GM23338 (cell line): ENCODE measurements around the gene GPX7. TPM values are rescaled to one million over a fixed set of nuclear protein-coding genes. Genes with fewer than 3 reads are reported as not detected.

Experiments used
- ATAC-seq: fragments of 200-7000 bp; cut with Tn5 transposase; 3 replicates; pipeline ENCODE4 v1.9.1; 2020
- DNase-seq: peaks from one replicate; pipeline ENCODE4 v3.0.0-alpha.2; 2015; ENCODE audit warnings: low spot score
- H2AFZ ChIP-seq: fragments of 200-600 bp; sonication (generic); 2 replicates; pipeline ENCODE4 v1.8.0; 2016; ENCODE audit warnings: antibody characterized with exemption, mild to moderate bottlenecking, moderate library complexity
- H3F3A ChIP-seq: fragments of 200-600 bp; sonication (generic); replicated peaks from 2 replicates; pipeline ENCODE4 v1.8.0; 2017; ENCODE audit warnings: antibody characterized with exemption, mixed run types, low read depth
- H3K27ac ChIP-seq: fragments of 200-600 bp; sonication (generic); 2 replicates; pipeline ENCODE4 v1.6.1; 2016; ENCODE audit warnings: low read depth
- H3K27me3 ChIP-seq: fragments of 200-600 bp; sonication (generic); 2 replicates; pipeline ENCODE4 v1.8.0; 2016; ENCODE audit warnings: mild to moderate bottlenecking, mixed run types, moderate library complexity; ENCODE audit not compliant: insufficient read depth
- H3K36me3 ChIP-seq: fragments of 200-600 bp; sonication (generic); 2 replicates; pipeline ENCODE4 v1.8.0; 2016; ENCODE audit warnings: mild to moderate bottlenecking; ENCODE audit not compliant: insufficient read depth
- H3K4me1 ChIP-seq: fragments of 200-600 bp; sonication (generic); 2 replicates; pipeline ENCODE4 v1.8.0; 2016; ENCODE audit warnings: mild to moderate bottlenecking, moderate library complexity; ENCODE audit not compliant: insufficient read depth
- H3K4me2 ChIP-seq: fragments of 200-600 bp; sonication (generic); 2 replicates; pipeline ENCODE4 v1.7.1; 2017; ENCODE audit warnings: mixed run types
- H3K4me3 ChIP-seq: fragments of 200-600 bp; sonication (generic); 2 replicates; pipeline ENCODE4 v1.6.1; 2016; ENCODE audit warnings: mixed run types
- H3K79me2 ChIP-seq: fragments of 200-600 bp; sonication (generic); replicated peaks from 2 replicates; pipeline ENCODE4 v1.8.0; 2017; ENCODE audit warnings: mild to moderate bottlenecking; ENCODE audit not compliant: insufficient read depth
- H3K9me2 ChIP-seq: fragments of 200-600 bp; sonication (generic); 2 replicates; pipeline ENCODE4 v1.8.0; 2017; ENCODE audit not compliant: insufficient read depth
- H4K20me1 ChIP-seq: fragments of 200-600 bp; sonication (generic); replicated peaks from 2 replicates; pipeline ENCODE4 v1.8.0; 2017; ENCODE audit warnings: mild to moderate bottlenecking; ENCODE audit not compliant: insufficient read depth
- H3K27ac Mint-ChIP-seq: 2 replicates; pipeline ENCODE4 v1.8.0; 2020; ENCODE audit warnings: inconsistent platforms, mild to moderate bottlenecking, moderate library complexity, mixed read lengths
- H3K27me3 Mint-ChIP-seq: 3 replicates; pipeline ENCODE4 v1.8.0; 2022; ENCODE audit warnings: low read depth, mild to moderate bottlenecking, moderate library complexity, mixed read lengths, inconsistent platforms; ENCODE audit not compliant: insufficient read depth, poor library complexity
- H3K36me3 Mint-ChIP-seq: 3 replicates; pipeline ENCODE4 v1.8.0; 2021; ENCODE audit warnings: low read depth, mild to moderate bottlenecking, inconsistent platforms, moderate library complexity, mixed read lengths
- H3K4me1 Mint-ChIP-seq: 3 replicates; pipeline ENCODE4 v1.8.0; 2020; ENCODE audit warnings: mild to moderate bottlenecking, inconsistent platforms, mixed read lengths
- H3K4me3 Mint-ChIP-seq: 3 replicates; pipeline ENCODE4 v1.8.0; 2021; ENCODE audit warnings: moderate library complexity, mild to moderate bottlenecking, inconsistent platforms, mixed read lengths
- H3K9me3 Mint-ChIP-seq: 3 replicates; pipeline ENCODE4 v1.8.0; 2020; ENCODE audit warnings: moderate library complexity, mild to moderate bottlenecking, inconsistent platforms, mixed read lengths
- CREB1 ChIP-seq: fragments of 250-450 bp; sonication (Bioruptor Pico); IDR thresholded peaks from 2 replicates; pipeline ENCODE4 v1.5.0; 2020; ENCODE audit warnings: low read depth, mild to moderate bottlenecking, moderate library complexity
- EZH2 ChIP-seq: fragments of 200-600 bp; sonication (generic); IDR thresholded peaks from one replicate; pipeline ENCODE4 v1.8.0; 2017; ENCODE audit warnings: antibody characterized with exemption, mild to moderate bottlenecking, low read depth; ENCODE audit not compliant: unreplicated experiment
- EZH2phosphoT487 ChIP-seq: fragments of 200-600 bp; sonication (generic); IDR thresholded peaks from one replicate; pipeline ENCODE4 v1.8.1; 2018; ENCODE audit warnings: antibody characterized with exemption; ENCODE audit not compliant: unreplicated experiment
- JUNB ChIP-seq: IDR thresholded peaks from one replicate; pipeline ENCODE4 v1.6.1; 2016; ENCODE audit warnings: antibody characterized with exemption; ENCODE audit not compliant: unreplicated experiment
- NANOG ChIP-seq: IDR thresholded peaks from 2 replicates; pipeline ENCODE4 v1.6.1; 2016; ENCODE audit warnings: antibody characterized with exemption, borderline replicate concordance
- POLR2AphosphoS5 ChIP-seq: IDR thresholded peaks from 2 replicates; pipeline ENCODE4 v1.6.1; 2016; ENCODE audit warnings: antibody characterized with exemption, low read depth
- STAT1 ChIP-seq: IDR thresholded peaks from one replicate; pipeline ENCODE4 v1.6.1; 2016; ENCODE audit warnings: antibody characterized with exemption; ENCODE audit not compliant: unreplicated experiment
- ZNF114 ChIP-seq: fragments of 250-450 bp; sonication (Bioruptor Pico); IDR thresholded peaks from 2 replicates; pipeline ENCODE4 v1.5.0; 2020; ENCODE audit warnings: mild to moderate bottlenecking, moderate library complexity
- ZNF331 ChIP-seq: fragments of 250-450 bp; sonication (Bioruptor Pico); IDR thresholded peaks from 2 replicates; pipeline ENCODE4 v1.5.0; 2020; ENCODE audit warnings: low read depth, mild to moderate bottlenecking, moderate library complexity
- polyA plus RNA-seq: library from polyadenylated mRNA; unstranded; fragments of >200 nt; fragmentation: Nextera tagmentation; extraction: Ambion mirVana; gene quantifications from 2 replicates; pipeline ENCODE4 v1.2.1, GENCODE V29; 2016
- total RNA-seq: library from RNA; depleted of rRNA; stranded (reverse); fragments of >200 nt; shearing (Covaris generic); gene quantifications from 2 replicates; pipeline ENCODE4 v1.2.3, GENCODE V29; 2014
- TF ChIP-seq, protein P1 (sequence below): IDR thresholded peaks from 2 replicates; pipeline ENCODE4 v1.6.1; 2016; ENCODE audit warnings: antibody characterized with exemption
- TF ChIP-seq, protein P2 (sequence below): IDR thresholded peaks from one replicate; pipeline ENCODE4 v1.6.1; 2018; ENCODE audit warnings: antibody characterized with exemption; ENCODE audit not compliant: unreplicated experiment
- TF ChIP-seq, protein P3 (sequence below), 2 experiments: fragments of 200-600 bp in 1 of 2; sonication (generic) in 1 of 2; conservative IDR thresholded peaks; 2 replicates each; pipeline versions ENCODE4 v1.5.1 to v1.6.1; 2016 to 2017; ENCODE audit warnings: antibody characterized with exemption in 2 of 2, low read depth in 2 of 2, mild to moderate bottlenecking in 2 of 2, moderate library complexity in 1 of 2
- TF ChIP-seq, protein P4 (sequence below): fragments of 250-450 bp; sonication (Bioruptor Pico); IDR thresholded peaks from 2 replicates; pipeline ENCODE4 v1.5.0; 2020; ENCODE audit warnings: mild to moderate bottlenecking, moderate library complexity

GPX7 gene
- total and polyA plus RNA-seq, 2 experiments from 2014 or later = 12.8 to 20.9 TPM

DNA sequence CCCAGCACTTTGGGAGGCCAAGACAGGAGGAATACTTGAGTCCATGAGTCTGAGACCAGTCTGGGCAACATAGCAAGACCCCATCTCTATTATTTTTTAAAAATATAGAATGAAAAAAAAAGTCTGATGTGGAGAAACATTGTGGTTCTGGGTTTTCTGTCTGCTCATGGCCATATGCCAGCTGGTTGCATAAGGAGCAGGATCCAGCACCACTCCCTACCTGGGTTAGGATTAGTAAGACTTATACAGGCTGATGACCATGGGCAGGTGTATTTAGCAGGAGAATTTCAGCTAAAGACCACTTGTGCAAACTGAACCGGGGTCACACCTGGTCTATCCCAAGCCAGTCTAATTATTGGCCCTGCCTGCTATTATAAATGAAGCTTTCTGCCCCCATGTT is 16.7 kb upstream of the GPX7 start:
- H3K4me3 Mint-ChIP-seq = no peak overlapping the region
- Histone ChIP-seq H3K27ac (no peak overlapping the region), H3K4me3 (no peak overlapping the region), H3K36me3 (no peaks in the 10 kb centered on the region), H3K4me1 (peaks cover 7% of the 10 kb centered on the region; the same call in 1 of the 2 replicates), H3F3A (no peaks in the 10 kb centered on the region), H3K9me2 (no peaks in the 10 kb centered on the region; the same call in 1 of the 2 replicates), H4K20me1 (no peaks in the 10 kb centered on the region), H3K79me2 (no peaks in the 10 kb centered on the region), H2AFZ (no peak overlapping the region), H3K27me3 (no peaks in the 10 kb centered on the region), H3K4me2 (no peak overlapping the region)
- H3K4me1 Mint-ChIP-seq = peaks cover 15% of the 10 kb centered on the region
- no peaks in the 10 kb centered on the region for H3K9me3 Mint-ChIP-seq
- TF ChIP-seq, protein P1, sequence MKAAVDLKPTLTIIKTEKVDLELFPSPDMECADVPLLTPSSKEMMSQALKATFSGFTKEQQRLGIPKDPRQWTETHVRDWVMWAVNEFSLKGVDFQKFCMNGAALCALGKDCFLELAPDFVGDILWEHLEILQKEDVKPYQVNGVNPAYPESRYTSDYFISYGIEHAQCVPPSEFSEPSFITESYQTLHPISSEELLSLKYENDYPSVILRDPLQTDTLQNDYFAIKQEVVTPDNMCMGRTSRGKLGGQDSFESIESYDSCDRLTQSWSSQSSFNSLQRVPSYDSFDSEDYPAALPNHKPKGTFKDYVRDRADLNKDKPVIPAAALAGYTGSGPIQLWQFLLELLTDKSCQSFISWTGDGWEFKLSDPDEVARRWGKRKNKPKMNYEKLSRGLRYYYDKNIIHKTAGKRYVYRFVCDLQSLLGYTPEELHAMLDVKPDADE = no peak
- TF ChIP-seq JUNB (no peak), STAT1 (no peak), POLR2AphosphoS5 (no peak), ZNF114 (no peak), NANOG (no peak), CREB1 (no peak), EZH2phosphoT487 (no peak), ZNF331 (CRISPR knock-in tag) (no peak), EZH2 (no peak)
- TF ChIP-seq, protein P2, sequence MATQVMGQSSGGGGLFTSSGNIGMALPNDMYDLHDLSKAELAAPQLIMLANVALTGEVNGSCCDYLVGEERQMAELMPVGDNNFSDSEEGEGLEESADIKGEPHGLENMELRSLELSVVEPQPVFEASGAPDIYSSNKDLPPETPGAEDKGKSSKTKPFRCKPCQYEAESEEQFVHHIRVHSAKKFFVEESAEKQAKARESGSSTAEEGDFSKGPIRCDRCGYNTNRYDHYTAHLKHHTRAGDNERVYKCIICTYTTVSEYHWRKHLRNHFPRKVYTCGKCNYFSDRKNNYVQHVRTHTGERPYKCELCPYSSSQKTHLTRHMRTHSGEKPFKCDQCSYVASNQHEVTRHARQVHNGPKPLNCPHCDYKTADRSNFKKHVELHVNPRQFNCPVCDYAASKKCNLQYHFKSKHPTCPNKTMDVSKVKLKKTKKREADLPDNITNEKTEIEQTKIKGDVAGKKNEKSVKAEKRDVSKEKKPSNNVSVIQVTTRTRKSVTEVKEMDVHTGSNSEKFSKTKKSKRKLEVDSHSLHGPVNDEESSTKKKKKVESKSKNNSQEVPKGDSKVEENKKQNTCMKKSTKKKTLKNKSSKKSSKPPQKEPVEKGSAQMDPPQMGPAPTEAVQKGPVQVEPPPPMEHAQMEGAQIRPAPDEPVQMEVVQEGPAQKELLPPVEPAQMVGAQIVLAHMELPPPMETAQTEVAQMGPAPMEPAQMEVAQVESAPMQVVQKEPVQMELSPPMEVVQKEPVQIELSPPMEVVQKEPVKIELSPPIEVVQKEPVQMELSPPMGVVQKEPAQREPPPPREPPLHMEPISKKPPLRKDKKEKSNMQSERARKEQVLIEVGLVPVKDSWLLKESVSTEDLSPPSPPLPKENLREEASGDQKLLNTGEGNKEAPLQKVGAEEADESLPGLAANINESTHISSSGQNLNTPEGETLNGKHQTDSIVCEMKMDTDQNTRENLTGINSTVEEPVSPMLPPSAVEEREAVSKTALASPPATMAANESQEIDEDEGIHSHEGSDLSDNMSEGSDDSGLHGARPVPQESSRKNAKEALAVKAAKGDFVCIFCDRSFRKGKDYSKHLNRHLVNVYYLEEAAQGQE = no peak
- TF ChIP-seq, protein P3, sequence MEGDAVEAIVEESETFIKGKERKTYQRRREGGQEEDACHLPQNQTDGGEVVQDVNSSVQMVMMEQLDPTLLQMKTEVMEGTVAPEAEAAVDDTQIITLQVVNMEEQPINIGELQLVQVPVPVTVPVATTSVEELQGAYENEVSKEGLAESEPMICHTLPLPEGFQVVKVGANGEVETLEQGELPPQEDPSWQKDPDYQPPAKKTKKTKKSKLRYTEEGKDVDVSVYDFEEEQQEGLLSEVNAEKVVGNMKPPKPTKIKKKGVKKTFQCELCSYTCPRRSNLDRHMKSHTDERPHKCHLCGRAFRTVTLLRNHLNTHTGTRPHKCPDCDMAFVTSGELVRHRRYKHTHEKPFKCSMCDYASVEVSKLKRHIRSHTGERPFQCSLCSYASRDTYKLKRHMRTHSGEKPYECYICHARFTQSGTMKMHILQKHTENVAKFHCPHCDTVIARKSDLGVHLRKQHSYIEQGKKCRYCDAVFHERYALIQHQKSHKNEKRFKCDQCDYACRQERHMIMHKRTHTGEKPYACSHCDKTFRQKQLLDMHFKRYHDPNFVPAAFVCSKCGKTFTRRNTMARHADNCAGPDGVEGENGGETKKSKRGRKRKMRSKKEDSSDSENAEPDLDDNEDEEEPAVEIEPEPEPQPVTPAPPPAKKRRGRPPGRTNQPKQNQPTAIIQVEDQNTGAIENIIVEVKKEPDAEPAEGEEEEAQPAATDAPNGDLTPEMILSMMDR (conservative IDR thresholded peaks at IDR 0.05; ENCODE audit: low read depth in 2 of 2) = no peak
- TF ChIP-seq, protein P4, sequence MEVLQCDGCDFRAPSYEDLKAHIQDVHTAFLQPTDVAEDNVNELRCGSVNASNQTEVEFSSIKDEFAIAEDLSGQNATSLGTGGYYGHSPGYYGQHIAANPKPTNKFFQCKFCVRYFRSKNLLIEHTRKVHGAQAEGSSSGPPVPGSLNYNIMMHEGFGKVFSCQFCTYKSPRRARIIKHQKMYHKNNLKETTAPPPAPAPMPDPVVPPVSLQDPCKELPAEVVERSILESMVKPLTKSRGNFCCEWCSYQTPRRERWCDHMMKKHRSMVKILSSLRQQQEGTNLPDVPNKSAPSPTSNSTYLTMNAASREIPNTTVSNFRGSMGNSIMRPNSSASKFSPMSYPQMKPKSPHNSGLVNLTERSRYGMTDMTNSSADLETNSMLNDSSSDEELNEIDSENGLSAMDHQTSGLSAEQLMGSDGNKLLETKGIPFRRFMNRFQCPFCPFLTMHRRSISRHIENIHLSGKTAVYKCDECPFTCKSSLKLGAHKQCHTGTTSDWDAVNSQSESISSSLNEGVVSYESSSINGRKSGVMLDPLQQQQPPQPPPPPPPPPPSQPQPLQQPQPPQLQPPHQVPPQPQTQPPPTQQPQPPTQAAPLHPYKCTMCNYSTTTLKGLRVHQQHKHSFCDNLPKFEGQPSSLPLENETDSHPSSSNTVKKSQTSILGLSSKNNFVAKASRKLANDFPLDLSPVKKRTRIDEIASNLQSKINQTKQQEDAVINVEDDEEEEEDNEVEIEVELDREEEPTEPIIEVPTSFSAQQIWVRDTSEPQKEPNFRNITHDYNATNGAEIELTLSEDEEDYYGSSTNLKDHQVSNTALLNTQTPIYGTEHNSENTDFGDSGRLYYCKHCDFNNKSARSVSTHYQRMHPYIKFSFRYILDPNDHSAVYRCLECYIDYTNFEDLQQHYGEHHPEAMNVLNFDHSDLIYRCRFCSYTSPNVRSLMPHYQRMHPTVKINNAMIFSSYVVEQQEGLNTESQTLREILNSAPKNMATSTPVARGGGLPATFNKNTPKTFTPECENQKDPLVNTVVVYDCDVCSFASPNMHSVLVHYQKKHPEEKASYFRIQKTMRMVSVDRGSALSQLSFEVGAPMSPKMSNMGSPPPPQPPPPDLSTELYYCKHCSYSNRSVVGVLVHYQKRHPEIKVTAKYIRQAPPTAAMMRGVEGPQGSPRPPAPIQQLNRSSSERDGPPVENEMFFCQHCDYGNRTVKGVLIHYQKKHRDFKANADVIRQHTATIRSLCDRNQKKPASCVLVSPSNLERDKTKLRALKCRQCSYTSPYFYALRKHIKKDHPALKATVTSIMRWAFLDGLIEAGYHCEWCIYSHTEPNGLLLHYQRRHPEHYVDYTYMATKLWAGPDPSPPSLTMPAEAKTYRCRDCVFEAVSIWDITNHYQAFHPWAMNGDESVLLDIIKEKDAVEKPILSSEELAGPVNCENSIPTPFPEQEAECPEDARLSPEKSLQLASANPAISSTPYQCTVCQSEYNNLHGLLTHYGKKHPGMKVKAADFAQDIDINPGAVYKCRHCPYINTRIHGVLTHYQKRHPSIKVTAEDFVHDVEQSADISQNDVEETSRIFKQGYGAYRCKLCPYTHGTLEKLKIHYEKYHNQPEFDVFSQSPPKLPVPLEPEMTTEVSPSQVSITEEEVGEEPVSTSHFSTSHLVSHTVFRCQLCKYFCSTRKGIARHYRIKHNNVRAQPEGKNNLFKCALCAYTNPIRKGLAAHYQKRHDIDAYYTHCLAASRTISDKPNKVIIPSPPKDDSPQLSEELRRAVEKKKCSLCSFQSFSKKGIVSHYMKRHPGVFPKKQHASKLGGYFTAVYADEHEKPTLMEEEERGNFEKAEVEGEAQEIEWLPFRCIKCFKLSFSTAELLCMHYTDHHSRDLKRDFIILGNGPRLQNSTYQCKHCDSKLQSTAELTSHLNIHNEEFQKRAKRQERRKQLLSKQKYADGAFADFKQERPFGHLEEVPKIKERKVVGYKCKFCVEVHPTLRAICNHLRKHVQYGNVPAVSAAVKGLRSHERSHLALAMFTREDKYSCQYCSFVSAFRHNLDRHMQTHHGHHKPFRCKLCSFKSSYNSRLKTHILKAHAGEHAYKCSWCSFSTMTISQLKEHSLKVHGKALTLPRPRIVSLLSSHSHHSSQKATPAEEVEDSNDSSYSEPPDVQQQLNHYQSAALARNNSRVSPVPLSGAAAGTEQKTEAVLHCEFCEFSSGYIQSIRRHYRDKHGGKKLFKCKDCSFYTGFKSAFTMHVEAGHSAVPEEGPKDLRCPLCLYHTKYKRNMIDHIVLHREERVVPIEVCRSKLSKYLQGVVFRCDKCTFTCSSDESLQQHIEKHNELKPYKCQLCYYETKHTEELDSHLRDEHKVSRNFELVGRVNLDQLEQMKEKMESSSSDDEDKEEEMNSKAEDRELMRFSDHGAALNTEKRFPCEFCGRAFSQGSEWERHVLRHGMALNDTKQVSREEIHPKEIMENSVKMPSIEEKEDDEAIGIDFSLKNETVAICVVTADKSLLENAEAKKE = no peak
- H3K36me3 Mint-ChIP-seq = no peaks in the 10 kb centered on the region
- DNase-seq (no peak), ATAC-seq (no peak)
- H3K27ac Mint-ChIP-seq = no peak overlapping the region
- peaks cover 6% of the 10 kb centered on the region for H3K27me3 Mint-ChIP-seq
